HCT116 (cell line): Measurements from ENCODE around the gene CYB5A. TPM values are rescaled to one million over a fixed set of nuclear protein-coding genes. Genes with fewer than 3 reads are reported as not detected.

Experiments
- ATAC-seq: fragments of 200-7000 bp; cut with Tn5 transposase; 2 replicates; pipeline ENCODE4 v1.9.1; 2020; ENCODE audit warnings: mild to moderate bottlenecking, moderate library complexity
- BruUV-seq: library from RNA; stranded (reverse); fragments of 400-500 nt; replicated peaks from 2 replicates; lab custom pipeline; 2021; lab: Mats Ljungman, UMichigan
- CTCF ChIA-PET: fragments of 300-600 bp; sonication (Branson Sonifier 250); formaldehyde crosslinking; loops from one replicate; lab custom pipeline; 2021; ENCODE audit warnings: antibody characterized with exemption; lab: Charles Lee
- POLR2A ChIA-PET: fragments of 300-600, 350-600 bp; sonication (Branson Sonifier 250); formaldehyde crosslinking; loops from one replicate; lab custom pipeline; 2021; ENCODE audit warnings: antibody characterized with exemption; lab: Charles Lee
- RAD21 ChIA-PET, 2 experiments: fragments of 300-600 bp; sonication (Branson Sonifier 250); formaldehyde crosslinking; loops; one replicate each; lab custom pipeline; 2023; ENCODE audit warnings: low total read pairs in 2 of 2; ENCODE audit not compliant: uncharacterized antibody in 2 of 2, unreplicated experiment in 2 of 2, low non-redundant PET in 1 of 2; lab: Charles Lee
- DNase-seq: peaks from one replicate; pipeline ENCODE4 v3.0.0-alpha.2; 2010; ENCODE audit warnings: low read depth, low spot score
- H2AFZ ChIP-seq: fragments of 200-600 bp; shearing (Covaris generic), sonication (generic); 2 replicates; pipeline ENCODE4 v1.6.1; 2017; ENCODE audit warnings: low read depth, mixed run types, mixed read lengths, antibody characterized with exemption, low read length; ENCODE audit not compliant: poor library complexity, severe bottlenecking
- H3K27ac ChIP-seq: 2 replicates; pipeline ENCODE4 v1.5.1; 2012; ENCODE audit warnings: low read depth, low read length
- H3K27me3 ChIP-seq: fragments of 200-600 bp; sonication (generic); 2 replicates; pipeline ENCODE4 v1.6.1; 2016; ENCODE audit warnings: mixed run types, low read length, mixed read lengths; ENCODE audit not compliant: insufficient read depth
- H3K36me3 ChIP-seq, 2 experiments: fragments of 200-500 bp in 1 of 2; fragments of 200-600 bp in 1 of 2; sonication (Bioruptor generic) in 1 of 2; sonication (generic) in 1 of 2; 2 replicates each; pipeline versions ENCODE4 v1.5.1 to v1.6.1; 2014 to 2016; ENCODE audit warnings: low read length in 2 of 2, inconsistent platforms in 1 of 2, mixed read lengths in 1 of 2, mixed run types in 1 of 2; ENCODE audit not compliant: insufficient read depth in 2 of 2, control insufficient read depth in 1 of 2
- H3K4me1 ChIP-seq, 2 experiments: fragments of 200-600 bp in 1 of 2; sonication (generic) in 1 of 2; 2 replicates each; pipeline versions ENCODE4 v1.5.1 to v1.6.1; 2012 to 2017; ENCODE audit warnings: low read length in 2 of 2, inconsistent platforms in 1 of 2, mild to moderate bottlenecking in 1 of 2, mixed read lengths in 1 of 2, mixed run types in 1 of 2, moderate library complexity in 1 of 2; ENCODE audit not compliant: insufficient read depth in 2 of 2, control insufficient read depth in 1 of 2
- H3K4me2 ChIP-seq: fragments of 200-600 bp; sonication (generic); 2 replicates; pipeline ENCODE4 v1.6.1; 2017; ENCODE audit warnings: mixed run types, low read length, mixed read lengths
- H3K4me3 ChIP-seq, 2 experiments: fragments of 200-600 bp in 1 of 2; sonication (generic) in 1 of 2; replicated peaks in 1 of 2; 2 replicates each; pipeline ENCODE4 v1.5.1; 2011 to 2016; ENCODE audit warnings: low read length in 2 of 2, control low read depth in 1 of 2, low read depth in 1 of 2, mild to moderate bottlenecking in 1 of 2, mixed read lengths in 1 of 2, mixed run types in 1 of 2
- H3K79me2 ChIP-seq: fragments of 200-600 bp; sonication (generic); 2 replicates; pipeline ENCODE4 v1.6.1; 2017; ENCODE audit warnings: mild to moderate bottlenecking, mixed run types, low read length, moderate library complexity, mixed read lengths; ENCODE audit not compliant: insufficient read depth
- H3K9ac ChIP-seq: fragments of 200-600 bp; sonication (generic); 2 replicates; pipeline ENCODE4 v1.6.1; 2016; ENCODE audit warnings: low read length, mixed read lengths
- H3K9me2 ChIP-seq: fragments of 200-600 bp; sonication (generic), shearing (Covaris generic); 2 replicates; pipeline ENCODE4 v1.6.1; 2017; ENCODE audit warnings: mixed run types, mild to moderate bottlenecking, moderate library complexity; ENCODE audit not compliant: insufficient read depth
- H3K9me3 ChIP-seq, 2 experiments: fragments of 200-500 bp in 1 of 2; fragments of 200-600 bp in 1 of 2; sonication (Bioruptor generic) in 1 of 2; sonication (generic) in 1 of 2; 2 replicates each; pipeline ENCODE4 v1.6.1; 2014 to 2017; ENCODE audit warnings: low read length in 2 of 2, mixed read lengths in 2 of 2, inconsistent platforms in 1 of 2, low read depth in 1 of 2, mild to moderate bottlenecking in 1 of 2, mixed run types in 1 of 2, moderate library complexity in 1 of 2; ENCODE audit not compliant: control insufficient read depth in 1 of 2, insufficient read depth in 1 of 2
- H4K20me1 ChIP-seq: fragments of 200-600 bp; sonication (generic), shearing (Covaris generic); 2 replicates; pipeline ENCODE4 v1.6.1; 2017; ENCODE audit warnings: mixed run types, mild to moderate bottlenecking, moderate library complexity; ENCODE audit not compliant: insufficient read depth
- CBX3 ChIP-seq: IDR thresholded peaks from 2 replicates; pipeline ENCODE4 v1.6.1; 2012; ENCODE audit warnings: low read depth
- CEBPB ChIP-seq: IDR thresholded peaks from 2 replicates; pipeline ENCODE4 v1.6.1; 2012; ENCODE audit warnings: low read depth
- ELF1 ChIP-seq: IDR thresholded peaks from 2 replicates; pipeline ENCODE4 v1.6.1; 2012; ENCODE audit warnings: low read depth, borderline replicate concordance
- EZH2 ChIP-seq: fragments of 200-600 bp; sonication (generic); IDR thresholded peaks from 2 replicates; pipeline ENCODE4 v1.6.1; 2017; ENCODE audit warnings: antibody characterized with exemption, mixed run types
- EZH2phosphoT487 ChIP-seq: fragments of 200-600 bp; IDR thresholded peaks from 2 replicates; pipeline ENCODE4 v1.6.1; 2018; ENCODE audit warnings: antibody characterized with exemption, borderline replicate concordance
- FOSL1 ChIP-seq: IDR thresholded peaks from 2 replicates; pipeline ENCODE4 v1.6.1; 2012; ENCODE audit warnings: low read depth
- JUND ChIP-seq: IDR thresholded peaks from 2 replicates; pipeline ENCODE4 v1.6.1; 2012
- POLR2A ChIP-seq: IDR thresholded peaks from 2 replicates; pipeline ENCODE4 v1.7.0; 2011; ENCODE audit warnings: borderline replicate concordance; ENCODE audit not compliant: insufficient read depth, insufficient read length; ENCODE audit errors: extremely low read depth
- RAD21 ChIP-seq: IDR thresholded peaks from 2 replicates; pipeline ENCODE4 v1.6.1; 2012; ENCODE audit warnings: low read depth, mild to moderate bottlenecking
- REST ChIP-seq: IDR thresholded peaks from 2 replicates; pipeline ENCODE4 v1.6.1; 2012; ENCODE audit warnings: low read depth
- SIN3A ChIP-seq: IDR thresholded peaks from 2 replicates; pipeline ENCODE4 v1.6.1; 2012; ENCODE audit warnings: low read depth
- SRF ChIP-seq: IDR thresholded peaks from 2 replicates; pipeline ENCODE4 v1.6.1; 2012; ENCODE audit warnings: low read depth
- YY1 ChIP-seq: IDR thresholded peaks from 2 replicates; pipeline ENCODE4 v1.6.1; 2011; ENCODE audit warnings: low read length, low read depth, moderate library complexity, mild to moderate bottlenecking; ENCODE audit not compliant: insufficient replicate concordance; ENCODE audit errors: extremely low read depth
- ZBTB33 ChIP-seq: IDR thresholded peaks from 2 replicates; pipeline ENCODE4 v1.6.1; 2011; ENCODE audit warnings: mild to moderate bottlenecking, low read length, moderate library complexity; ENCODE audit not compliant: insufficient replicate concordance; ENCODE audit errors: extremely low read depth
- ZNF274 ChIP-seq: fragments of 200-500 bp; sonication (Bioruptor generic); IDR thresholded peaks from 2 replicates; pipeline ENCODE4 v1.6.1; 2014; ENCODE audit warnings: mild to moderate bottlenecking, low read depth, low read length, inconsistent platforms
- intact Hi-C: fragments of 100-400 bp; cut with micrococcal nuclease; formaldehyde crosslinking; loops from 2 replicates; pipeline ENCODE4 v1.10.0; 2022
- total RNA-seq: library from RNA; stranded (reverse); gene quantifications from one replicate; pipeline ENCODE4 v1.2.1, GENCODE V29; 2021; ENCODE audit not compliant: unreplicated experiment
- TF ChIP-seq, protein P1 (sequence below): IDR thresholded peaks from 2 replicates; pipeline ENCODE4 v1.6.1; 2012
- TF ChIP-seq, protein P2 (sequence below): IDR thresholded peaks from 2 replicates; pipeline ENCODE4 v1.6.1; 2012

CYB5A gene
- total RNA-seq, 1 experiment from 2014 or later = 37.7 TPM

DNA sequence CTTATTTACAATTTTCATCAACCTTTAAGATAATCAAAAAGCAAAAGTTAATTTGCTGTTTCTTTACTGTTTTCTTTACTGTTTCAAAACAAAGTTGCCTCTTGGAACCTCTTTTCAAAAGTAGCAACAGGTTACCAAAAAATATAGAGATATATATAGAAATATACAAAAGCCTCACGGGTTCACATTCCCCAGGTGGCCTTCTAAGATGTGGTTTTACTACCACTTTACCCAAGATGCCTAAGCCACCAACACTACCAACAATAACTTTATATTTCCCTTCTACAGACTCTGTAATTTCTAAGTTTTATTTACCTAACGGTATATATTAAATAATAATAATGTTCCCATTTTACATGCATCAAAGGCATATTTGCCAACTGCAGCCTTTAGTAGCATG, 4.9 kb downstream of the CYB5A start (continued):
- no peak for TF ChIP-seq FOSL1
- TF ChIP-seq SIN3A = no peak
- TF ChIP-seq, protein P1, sequence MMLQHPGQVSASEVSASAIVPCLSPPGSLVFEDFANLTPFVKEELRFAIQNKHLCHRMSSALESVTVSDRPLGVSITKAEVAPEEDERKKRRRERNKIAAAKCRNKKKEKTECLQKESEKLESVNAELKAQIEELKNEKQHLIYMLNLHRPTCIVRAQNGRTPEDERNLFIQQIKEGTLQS = no peak

DNA sequence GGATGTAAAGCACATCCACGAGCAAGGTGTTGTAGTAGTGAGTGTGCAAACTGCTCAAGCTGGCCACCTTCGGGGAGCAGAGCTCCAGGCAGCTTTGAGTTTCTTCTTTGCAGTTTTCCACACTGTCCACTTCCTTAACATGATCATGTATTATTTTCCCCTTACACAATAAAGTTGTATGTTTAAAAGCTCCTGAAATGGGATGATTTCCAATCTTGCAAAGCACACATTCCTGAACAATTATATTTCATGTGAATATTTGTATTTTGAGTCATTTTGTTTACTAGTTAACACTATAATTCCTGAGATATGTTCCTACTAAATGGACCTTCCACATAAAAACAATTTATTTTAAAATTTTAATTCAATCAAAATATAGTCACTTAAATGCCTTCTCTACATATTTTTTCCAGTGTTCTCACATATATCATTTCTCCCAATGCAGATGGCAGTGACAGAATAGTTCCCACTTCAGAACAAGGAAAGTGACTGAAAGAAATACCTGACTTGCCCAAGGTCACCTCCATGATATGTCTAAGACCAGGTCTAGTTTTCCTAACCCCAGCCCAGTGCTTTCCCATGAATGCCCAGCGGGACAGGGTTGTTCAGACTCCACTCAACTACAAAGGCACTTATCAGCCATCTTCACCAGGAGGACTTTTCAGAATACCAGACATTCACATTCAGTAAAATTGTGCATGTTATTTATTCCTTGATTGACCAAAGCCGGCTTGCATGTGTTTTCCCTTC, 5.5 kb downstream of the CYB5A start:
- Histone ChIP-seq H3K4me3 (no peak overlapping the region), H4K20me1 (no peaks in the 10 kb centered on the region), H3K9me3 (no peaks in the 10 kb centered on the region), H3K27me3 (no peaks in the 10 kb centered on the region), H3K79me2 (no peaks in the 10 kb centered on the region), H2AFZ (no peak overlapping the region), H3K36me3 (no peaks in the 10 kb centered on the region; a peak in 1 of 4 replicates), H3K4me1 (peaks cover 7 to 14% of the 10 kb centered on the region in 2 experiments; a peak in 3 of 4 replicates), H3K9me2 (no peaks in the 10 kb centered on the region), H3K27ac (no peak overlapping the region)
- BruUV-seq = no TSS peak
- POLR2A ChIA-PET = no interaction called here
- RAD21 ChIA-PET = no interaction called here
- CTCF ChIA-PET = no interaction called here
- DNase-seq = no peak
- intact Hi-C loops = loop anchor here (5.0 kb wide), 1 partner anchor 89 kb away; no protein-coding TSS in a partner anchor
- TF ChIP-seq JUND = no peak
- TF ChIP-seq, protein P2, sequence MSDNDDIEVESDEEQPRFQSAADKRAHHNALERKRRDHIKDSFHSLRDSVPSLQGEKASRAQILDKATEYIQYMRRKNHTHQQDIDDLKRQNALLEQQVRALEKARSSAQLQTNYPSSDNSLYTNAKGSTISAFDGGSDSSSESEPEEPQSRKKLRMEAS = no peak
- TF ChIP-seq CBX3 = no peak
- TF ChIP-seq REST = no peak
- TF ChIP-seq CEBPB = no peak
- no peak for TF ChIP-seq ZBTB33
- no peak for TF ChIP-seq RAD21
- no peak for TF ChIP-seq EZH2
- no peak for TF ChIP-seq YY1
- TF ChIP-seq, protein P1 = no peak
- no peak for TF ChIP-seq ELF1
- TF ChIP-seq SRF = no peak
- TF ChIP-seq EZH2phosphoT487 = no peak
- TF ChIP-seq POLR2A = no peak
- no peak for TF ChIP-seq ZNF274
- no peak for TF ChIP-seq FOSL1
- no peak for TF ChIP-seq SIN3A
- TF ChIP-seq, all 23 proteins: peak for 0
- no peak overlapping the region for H3K4me2 ChIP-seq
- no peak overlapping the region for H3K9ac ChIP-seq
- ATAC-seq = no peak
